Right lobe of liver (tissue), 6 donors: ENCODE results near the gene MT4. TPM values are rescaled to one million over a fixed set of nuclear protein-coding genes. Genes with fewer than 3 reads are reported as not detected.

Experiments used
- ATAC-seq, 4 donors: fragments of 200-7000 bp; cut with Tn5 transposase; one replicate each; pipeline ENCODE4 v1.9.1; 2020; ENCODE audit warnings: mild to moderate bottlenecking in 4 of 4, moderate library complexity in 4 of 4
- DNase-seq, 3 donors: peaks; one replicate each; pipeline ENCODE4 v3.0.0-alpha.2; 2020
- H3K27ac ChIP-seq, 3 donors: fragments of 200-600 bp; one replicate each; pipeline ENCODE4 v1.8.0; 2022
- H3K27me3 ChIP-seq, 2 donors: fragments of 200-600 bp; one replicate each; pipeline ENCODE4 v1.8.0; 2022
- H3K36me3 ChIP-seq, 4 donors: fragments of 200-600 bp; sonication (generic) in 1 of 4; one replicate each; pipeline versions ENCODE4 v1.5.1 to v1.8.0; 2017 to 2022; ENCODE audit warnings: control low read depth in 1 of 4
- H3K4me1 ChIP-seq, 4 donors: fragments of 200-600 bp; sonication (generic) in 1 of 4; one replicate each; pipeline versions ENCODE4 v1.5.1 to v1.8.0; 2017 to 2022; ENCODE audit warnings: control low read depth in 1 of 4
- H3K4me3 ChIP-seq, 3 donors: fragments of 200-600 bp; one replicate each; pipeline ENCODE4 v1.8.0; 2022
- H3K9me3 ChIP-seq, 4 donors: fragments of 200-600 bp; sonication (generic) in 1 of 4; one replicate each; pipeline versions ENCODE4 v1.5.1 to v1.8.0; 2017 to 2022; ENCODE audit warnings: control low read depth in 1 of 4
- CTCF ChIP-seq, 4 donors: fragments of 200-600 bp in 3 of 4; fragments of 450-650 bp in 1 of 4; IDR thresholded peaks; one replicate each; pipeline versions ENCODE4 v1.5.1 to v1.8.0; 2016 to 2022; ENCODE audit warnings: antibody characterized with exemption in 4 of 4, mild to moderate bottlenecking in 2 of 4
- POLR2A ChIP-seq: fragments of 450-650 bp; IDR thresholded peaks from one replicate; pipeline ENCODE4 v1.6.1; 2017; ENCODE audit warnings: antibody characterized with exemption, mild to moderate bottlenecking
- WGBS: methylation state at CpG from one replicate; pipeline ENCODE4 v1.1.6; 2018; ENCODE audit warnings: low coverage, low lambda C conversion rate; ENCODE audit not compliant: insufficient coverage; ENCODE audit errors: missing lambda C conversion rate; 5-methylcytosine and 5-hydroxymethylcytosine counted together
- intact Hi-C, 2 donors: fragments of 100-400 bp; cut with DNase I; formaldehyde crosslinking; loops; one replicate each; pipeline versions ENCODE4 v1.11.2 to v1.14.1; 2022
- total RNA-seq, 6 experiments: library from RNA; depleted of rRNA in 2 of 6; stranded (reverse); fragments of >200 nt in 2 of 6; fragmentation: NEBNext Ultra II Directional in 3 of 6; extraction: Animal tissue kit (Norgen Biotek cat#: 25700) in 3 of 6; gene quantifications; one replicate each; pipeline versions ENCODE4 v1.1.0 to v1.2.4, GENCODE V29; 2016 to 2023
- donor health status: DM: no; HTN: yes; CAD: no.
- donor health status: DM: no; HTN: no; CAD: no.
- donor health status: DM: no; HTN: no; CAD: no.
- donor health status: DM: no; HTN: yes; CAD: no.
- donor health status: DM: no; HTN: yes; CAD: no.

MT4 gene
- total RNA-seq, 6 experiments from 2014 or later: not detected

GRCh38 chr16:56615353-56615752, 50.5 kb downstream of the MT4 start:
- DNase-seq (no peak), ATAC-seq (no peak)
- Histone ChIP-seq H3K4me3 (no peak overlapping the region), H3K9me3 (no peaks in the 10 kb centered on the region), H3K36me3 (no peaks in the 10 kb centered on the region), H3K27ac (no peak overlapping the region), H3K27me3 (no peaks in the 10 kb centered on the region), H3K4me1 (peaks cover 0 to 29% (median 12%) of the 10 kb centered on the region in 4 donors)
- WGBS: 64% methylated on average over 3 of the region's 3 CpGs
- intact Hi-C loops: no loop called here
- no peak for TF ChIP-seq CTCF (IDR thresholded peaks at IDR 0.05)
- no peak for TF ChIP-seq POLR2A

- intact Hi-C loops: no loop called here
- 70% methylated on average over 8 of the region's 23 CpGs for WGBS
Measured at GRCh38 chr16:56616608-56617211, 51.8 kb downstream of the MT4 start.

GRCh38 chr16:56617212-56618085, 52.6 kb downstream of the MT4 start:
- DNase-seq (peak; percentile 88 to 95 (median 95)), ATAC-seq (peak; percentile 97 to 99 (median 98))
- 25% methylated on average over 9 of the region's 41 CpGs for WGBS
- H3K9me3 ChIP-seq: no peaks in the 10 kb centered on the region
- peak overlapping the region; percentile 62 to 88 (median 74) for H3K27ac ChIP-seq
- H3K4me3 ChIP-seq: peak overlapping the region; percentile 36 to 61 (median 51)
- no peaks in the 10 kb centered on the region for H3K36me3 ChIP-seq
- H3K27me3 ChIP-seq: no peaks in the 10 kb centered on the region
- H3K4me1 ChIP-seq: peaks cover 0 to 22% (median 10%) of the 10 kb centered on the region in 4 donors
- intact Hi-C loops: no loop called here
- TF ChIP-seq CTCF (IDR thresholded peaks at IDR 0.05) (peak in 1 of 4 donors; percentile 20), POLR2A (peak; percentile 91)

More at GRCh38 chr16:56616608-56617211, 51.8 kb downstream of the MT4 start:
- no peaks in the 10 kb centered on the region for H3K9me3 ChIP-seq
- H3K36me3 ChIP-seq: no peaks in the 10 kb centered on the region
- peak; percentile 16 to 56 (median 48) for ATAC-seq
- H3K27ac ChIP-seq: peak overlapping the region; percentile 62 to 88 (median 74)
- H3K4me3 ChIP-seq: peak overlapping the region; percentile 36 to 61 (median 51)
- DNase-seq: no peak
- peaks cover 0 to 28% (median 13%) of the 10 kb centered on the region in 4 donors for H3K4me1 ChIP-seq
- no peaks in the 10 kb centered on the region for H3K27me3 ChIP-seq
- no peak for TF ChIP-seq POLR2A
- no peak for TF ChIP-seq CTCF (IDR thresholded peaks at IDR 0.05)

GRCh38 chr16:56618138-56618537, 53.3 kb downstream of the MT4 start:
- TF ChIP-seq POLR2A (no peak), CTCF (IDR thresholded peaks at IDR 0.05) (no peak)
- H3K4me3 ChIP-seq: peak overlapping the region; percentile 36 to 61 (median 51)
- no peaks in the 10 kb centered on the region for H3K27me3 ChIP-seq
- peaks cover 0 to 21% (median 9%) of the 10 kb centered on the region in 4 donors for H3K4me1 ChIP-seq
- peak overlapping the region in 2 of 3 donors; percentile 74 to 88 for H3K27ac ChIP-seq
- WGBS: 80% methylated on average over 4 of the region's 6 CpGs
- H3K9me3 ChIP-seq: no peaks in the 10 kb centered on the region
- intact Hi-C loops: no loop called here
- DNase-seq (no peak), ATAC-seq (no peak)
- no peaks in the 10 kb centered on the region for H3K36me3 ChIP-seq

Other genes with a start within 250 kb of the MT4 start
- 100 to 1,000 TPM in 4 of 6 experiments, 10 to 100 TPM in 2; 92.2 to 189 (median 137) TPM for gene AMFR, start 139.5 kb upstream of the MT4 start, total RNA-seq
- gene NUDT21, start 113.7 kb upstream of the MT4 start, total RNA-seq: 10 to 100 TPM; 26.2 to 35.8 (median 30.3) TPM
- gene OGFOD1, start 113.5 kb upstream of the MT4 start, total RNA-seq: 10 to 100 TPM; 12.2 to 32.0 (median 17.4) TPM
- 10 to 100 TPM in 4 of 6 experiments, 1 to 10 TPM in 2; 5.6 to 18.4 (median 10.5) TPM for gene BBS2, start 45.0 kb upstream of the MT4 start, total RNA-seq
- gene MT3, start 24.5 kb downstream of the MT4 start, total RNA-seq: under 1 TPM in 1 of 6 experiments, not detected in 5; 0.62 TPM
- gene MT2A, start 43.5 kb downstream of the MT4 start, total RNA-seq: 1,000 to 10,000 TPM in 5 of 6 experiments, 100 to 1,000 TPM in 1; 946 to 4,033 (median 2,228) TPM
- 1,000 to 10,000 TPM in 2 of 6 experiments, 100 to 1,000 TPM in 4; 403 to 1,748 (median 691) TPM for gene MT1E, start 60.7 kb downstream of the MT4 start, total RNA-seq
- gene MT1M, start 67.6 kb downstream of the MT4 start, total RNA-seq: 100 to 1,000 TPM in 3 of 6 experiments, 10 to 100 TPM in 2, 1 to 10 TPM in 1; 8.6 to 569 (median 84.5) TPM
- 100 to 1,000 TPM in 3 of 6 experiments, 10 to 100 TPM in 3; 34.9 to 161 (median 110) TPM for gene MT1A, start 73.6 kb downstream of the MT4 start, total RNA-seq
- 1 to 10 TPM in 3 of 6 experiments, not detected in 3; 1.6 to 7.7 (median 2.2) TPM for gene MT1B, start 86.8 kb downstream of the MT4 start, total RNA-seq
- gene MT1F, start 92.9 kb downstream of the MT4 start, total RNA-seq: 100 to 1,000 TPM in 4 of 6 experiments, 10 to 100 TPM in 2; 10.1 to 934 (median 197) TPM
- 1,000 to 10,000 TPM in 4 of 6 experiments, 100 to 1,000 TPM in 2; 490 to 8,056 (median 1,365) TPM for gene MT1G, start 103.0 kb downstream of the MT4 start, total RNA-seq
- 1,000 to 10,000 TPM in 2 of 6 experiments, 100 to 1,000 TPM in 2, under 1 TPM in 1, not detected in 1; 0.74 to 1,258 (median 358) TPM for gene MT1H, start 104.7 kb downstream of the MT4 start, total RNA-seq
- gene MT1X, start 117.4 kb downstream of the MT4 start, total RNA-seq: 1,000 to 10,000 TPM in 4 of 6 experiments, 100 to 1,000 TPM in 2; 808 to 2,440 (median 1,620) TPM
- 10 to 100 TPM in 4 of 6 experiments, 1 to 10 TPM in 2; 8.3 to 17.0 (median 12.8) TPM for gene NUP93, start 165.1 kb downstream of the MT4 start, total RNA-seq